Skeletal muscle satellite cell (primary cell): ENCODE data around the gene EHD2.
"Not testable (repeated sequence)": the region's sequence is repeated elsewhere in the genome, so short reads cannot be mapped to it uniquely, and the experiment has no call there.

ENCODE experiments used
- H3K27me3 ChIP-seq: 2 replicates; pipeline ENCODE4 v1.7.0; 2013; ENCODE audit warnings: low read length; ENCODE audit not compliant: control insufficient read depth, insufficient read depth
- H3K36me3 ChIP-seq: 2 replicates; pipeline ENCODE4 v1.7.0; 2013; ENCODE audit warnings: mild to moderate bottlenecking, control low read depth, low read length; ENCODE audit not compliant: insufficient read depth
- H3K4me1 ChIP-seq: 2 replicates; pipeline ENCODE4 v1.7.0; 2013; ENCODE audit warnings: low read length; ENCODE audit not compliant: control insufficient read depth, insufficient read depth
- H3K4me2 ChIP-seq: 2 replicates; pipeline ENCODE4 v1.7.0; 2013; ENCODE audit warnings: mild to moderate bottlenecking, low read length
- H3K4me3 ChIP-seq: 2 replicates; pipeline ENCODE4 v1.7.0; 2013; ENCODE audit warnings: low read length
- H3K9ac ChIP-seq: 2 replicates; pipeline ENCODE4 v1.7.0; 2013; ENCODE audit warnings: mild to moderate bottlenecking, low read depth, low read length, moderate library complexity
- H3K9me3 ChIP-seq: replicated peaks from 2 replicates; pipeline ENCODE4 v1.7.0; 2013; ENCODE audit warnings: mild to moderate bottlenecking, control low read depth, low read length

EHD2 gene

GRCh38 chr19:47703301-47703700 is 9.9 kb upstream of the EHD2 start:
- Histone ChIP-seq H3K27me3 (no peaks in the 10 kb centered on the region), H3K9ac (no peak overlapping the region), H3K36me3 (peaks cover 27% of the 10 kb centered on the region), H3K4me3 (no peak overlapping the region), H3K9me3 (no peaks in the 10 kb centered on the region), H3K4me2 (no peak overlapping the region), H3K4me1 (no peaks in the 10 kb centered on the region)

DNA sequence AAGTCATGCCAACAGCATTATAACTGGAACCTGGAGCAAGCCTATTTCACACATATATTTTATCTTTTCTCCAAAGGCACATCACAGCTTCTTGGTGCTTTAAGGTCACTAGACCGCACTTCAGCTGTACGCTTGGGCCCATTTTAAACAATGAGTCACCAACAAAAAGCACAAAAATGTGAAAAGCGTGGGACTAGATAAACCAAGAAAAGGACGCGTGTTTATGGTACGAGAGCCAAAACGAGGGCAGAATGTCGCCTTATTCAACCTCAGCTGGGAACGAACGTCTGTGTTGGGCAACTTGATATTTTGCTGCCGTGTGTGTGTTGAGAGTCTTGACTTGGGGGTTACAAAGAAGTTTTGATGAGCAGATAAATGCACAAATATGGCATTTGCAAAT is 9.2 kb upstream of the EHD2 start:
- no peak overlapping the region for H3K4me3 ChIP-seq
- H3K27me3 ChIP-seq = no peaks in the 10 kb centered on the region
- H3K9me3 ChIP-seq = no peaks in the 10 kb centered on the region
- H3K36me3 ChIP-seq = peaks cover 20% of the 10 kb centered on the region
- H3K9ac ChIP-seq = no peak overlapping the region
- no peaks in the 10 kb centered on the region for H3K4me1 ChIP-seq
- H3K4me2 ChIP-seq = no peak overlapping the region

- Histone ChIP-seq H3K9ac (no peak overlapping the region), H3K4me1 (no peaks in the 10 kb centered on the region), H3K36me3 (peaks cover 16% of the 10 kb centered on the region), H3K27me3 (no peaks in the 10 kb centered on the region), H3K4me3 (no peak overlapping the region), H3K9me3 (no peaks in the 10 kb centered on the region), H3K4me2 (no peak overlapping the region)
Measured at GRCh38 chr19:47704656-47705055, 8.6 kb upstream of the EHD2 start.

DNA sequence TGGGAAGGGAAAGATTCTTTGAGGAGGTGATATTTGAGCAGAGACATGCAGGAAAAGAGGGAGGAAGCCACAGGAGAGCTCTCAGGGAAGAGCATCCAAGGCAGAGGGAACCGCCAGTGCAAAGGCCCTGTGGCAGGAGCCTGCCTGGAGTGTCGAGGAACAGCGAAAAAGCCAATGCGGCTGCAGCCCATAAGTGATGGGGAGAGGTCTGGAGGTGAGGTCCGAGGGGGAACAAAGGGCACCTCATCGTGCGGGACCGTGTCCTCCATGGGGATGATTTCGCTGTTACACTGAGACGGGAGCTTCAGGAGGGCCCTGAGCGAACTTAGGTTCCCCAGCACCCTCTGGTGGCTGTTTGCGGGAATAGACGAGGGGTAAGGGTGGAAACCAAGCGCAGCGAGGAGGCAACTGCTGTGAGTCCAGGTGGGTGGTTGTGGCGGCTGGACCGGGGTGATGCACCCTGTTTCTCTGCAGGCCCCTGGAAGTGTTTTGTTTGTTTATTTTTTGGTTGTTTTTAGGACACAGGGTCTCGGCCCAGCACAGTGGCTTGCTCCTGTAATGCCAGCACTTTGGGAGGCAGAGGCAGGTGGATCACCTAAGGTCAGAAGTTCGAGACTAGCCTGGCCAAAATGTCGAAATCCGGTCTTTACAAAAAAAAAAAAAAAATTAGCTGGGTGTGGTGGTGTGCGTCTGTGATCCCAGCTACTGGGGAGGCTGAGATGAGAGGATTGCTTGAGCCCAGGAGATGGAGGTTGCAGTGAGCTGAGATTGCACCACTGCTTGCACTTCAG is 5.9 kb upstream of the EHD2 start:
- peaks cover 5% of the 10 kb centered on the region for H3K36me3 ChIP-seq
- no peaks in the 10 kb centered on the region for H3K9me3 ChIP-seq
- no peaks in the 10 kb centered on the region for H3K4me1 ChIP-seq
- H3K4me3 ChIP-seq = no peak overlapping the region
- H3K27me3 ChIP-seq = no peaks in the 10 kb centered on the region
- H3K9ac ChIP-seq = no peak overlapping the region
- no peak overlapping the region for H3K4me2 ChIP-seq

DNA sequence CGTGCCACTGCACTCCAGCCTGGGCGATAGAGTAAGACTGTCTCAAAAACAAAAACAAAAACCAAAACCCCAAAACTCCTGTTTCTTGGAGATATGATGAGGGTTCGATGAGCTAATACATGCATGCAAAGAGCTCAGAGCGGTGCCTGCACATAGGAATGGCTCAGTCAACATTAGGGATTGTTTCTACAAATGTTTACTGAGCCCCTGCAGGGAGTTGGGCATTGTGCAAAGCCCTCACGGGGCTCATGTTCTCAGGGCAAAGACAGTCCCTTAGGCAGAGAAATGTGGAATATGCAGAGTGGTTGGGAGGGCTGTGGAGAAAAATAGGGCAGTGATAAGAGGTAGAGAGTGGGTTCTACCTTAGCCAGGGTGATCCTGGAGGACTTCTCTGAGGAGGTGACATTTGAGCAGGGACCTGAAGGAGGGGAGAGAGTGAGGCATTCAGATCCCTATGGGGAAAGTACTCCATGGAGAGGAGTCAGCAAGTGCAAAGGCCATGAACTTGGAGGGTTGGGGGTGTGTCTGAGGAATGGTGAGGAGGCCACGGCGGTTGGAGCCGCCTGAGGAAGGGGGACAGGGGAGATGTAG is 1.5 kb upstream of the EHD2 start:
- Histone ChIP-seq H3K27me3 (no peaks in the 10 kb centered on the region), H3K9ac (no peak overlapping the region), H3K9me3 (no peaks in the 10 kb centered on the region), H3K4me3 (no peak overlapping the region), H3K4me1 (peaks cover 15% of the 10 kb centered on the region), H3K36me3 (peaks cover 13% of the 10 kb centered on the region), H3K4me2 (no peak overlapping the region)

DNA sequence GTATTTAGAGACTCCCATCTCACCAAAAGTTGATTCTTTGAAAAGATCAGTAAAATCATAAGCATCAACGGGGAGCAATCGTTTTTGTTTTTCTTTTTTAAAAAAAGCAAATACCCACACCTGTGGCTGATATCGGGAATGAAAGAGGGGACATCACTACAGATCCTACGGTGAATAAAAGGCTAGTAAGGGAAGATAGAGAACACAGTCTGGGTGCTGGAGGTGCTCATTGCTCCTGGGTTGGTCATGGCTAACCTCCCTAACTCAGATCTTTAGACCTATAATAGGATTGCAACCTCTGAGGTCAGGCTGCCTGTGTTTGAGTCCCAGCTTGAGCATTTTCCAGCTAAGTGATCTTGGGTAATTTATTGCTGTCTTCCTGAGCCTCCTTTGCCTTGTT is 1.1 kb downstream of the EHD2 start:
- no peaks in the 10 kb centered on the region for H3K27me3 ChIP-seq
- H3K9ac ChIP-seq = peak overlapping the region; percentile 92
- peak overlapping the region; percentile 95 for H3K4me3 ChIP-seq
- peaks cover 36% of the 10 kb centered on the region for H3K4me1 ChIP-seq
- H3K36me3 ChIP-seq = peaks cover 26% of the 10 kb centered on the region
- no peaks in the 10 kb centered on the region for H3K9me3 ChIP-seq
- peak overlapping the region; percentile 81 for H3K4me2 ChIP-seq

- H3K4me2 ChIP-seq = peak overlapping the region; percentile 81
- H3K4me1 ChIP-seq = peaks cover 42% of the 10 kb centered on the region
- not testable (repeated sequence) for H3K27me3 ChIP-seq, H3K9me3 ChIP-seq, H3K9ac ChIP-seq
- H3K36me3 ChIP-seq = peaks cover 26% of the 10 kb centered on the region
- H3K4me3 ChIP-seq = peak overlapping the region; percentile 95
Measured at GRCh38 chr19:47714855-47715254, 1.6 kb downstream of the EHD2 start.

- H3K4me1 ChIP-seq = peaks cover 53% of the 10 kb centered on the region
- H3K9ac ChIP-seq = peak overlapping the region; percentile 18
- H3K9me3 ChIP-seq = no peaks in the 10 kb centered on the region
- peaks cover 32% of the 10 kb centered on the region for H3K36me3 ChIP-seq
- peak overlapping the region; percentile 55 for H3K4me3 ChIP-seq
- H3K4me2 ChIP-seq = peak overlapping the region; percentile 74
- no peaks in the 10 kb centered on the region for H3K27me3 ChIP-seq
Measured at GRCh38 chr19:47716270-47716937, 3.2 kb downstream of the EHD2 start.

GRCh38 chr19:47718415-47719046 is 5.3 kb downstream of the EHD2 start:
- peak overlapping the region; percentile 49 for H3K4me3 ChIP-seq

GRCh38 chr19:47719047-47719859 is 6.0 kb downstream of the EHD2 start:
- Histone ChIP-seq H3K4me1 (peaks cover 75% of the 10 kb centered on the region), H3K4me2 (peak overlapping the region; percentile 78), H3K4me3 (peak overlapping the region; percentile 49), H3K9me3 (no peaks in the 10 kb centered on the region), H3K27me3 (no peaks in the 10 kb centered on the region), H3K36me3 (peaks cover 34% of the 10 kb centered on the region), H3K9ac (peak overlapping the region; percentile 76)

More at GRCh38 chr19:47718415-47719046, 5.3 kb downstream of the EHD2 start:
- Histone ChIP-seq H3K9ac (peak overlapping the region; percentile 76), H3K4me2 (peak overlapping the region; percentile 78), H3K4me1 (peaks cover 69% of the 10 kb centered on the region), H3K36me3 (peaks cover 32% of the 10 kb centered on the region)
- not testable (repeated sequence) for H3K27me3 ChIP-seq, H3K9me3 ChIP-seq
